Astrocyte (in vitro differentiated cells and primary cell): ENCODE data around the gene PLP2.

Experiments
- CTCF ChIP-seq: IDR thresholded peaks from 2 replicates; pipeline ENCODE4 v1.5.1; 2011; ENCODE audit warnings: low read depth, mild to moderate bottlenecking, inconsistent platforms, low read length, moderate library complexity; ENCODE audit not compliant: insufficient read depth
- EZH2 ChIP-seq: IDR thresholded peaks from 2 replicates; pipeline ENCODE4 v1.6.1; 2012; ENCODE audit warnings: mild to moderate bottlenecking, low read length, inconsistent platforms; ENCODE audit not compliant: insufficient read depth

- no peak for TF ChIP-seq CTCF
- TF ChIP-seq EZH2 = no peak
These were observed 6.8 kb downstream of the PLP2 start for GRCh38 chrX:49178537-49178936.
